NCI-H510A treated with DMSO at 0.1 percent for 48 hours (cell line): ENCODE results near the gene UBQLN4.

ENCODE experiments used
- DNase-seq: peaks from one replicate; lab custom pipeline; 2025; lab: John Stamatoyannopoulos, UW

The UBQLN4 gene

GRCh38 chr1:156014829-156015228 is 38.8 kb downstream of the UBQLN4 start:
- DNase-seq = no peak

GRCh38 chr1:156012051-156012817 is 41.4 kb downstream of the UBQLN4 start:
- no peak for DNase-seq

GRCh38 chr1:156009404-156009803 is 44.2 kb downstream of the UBQLN4 start:
- no peak for DNase-seq

- no peak for DNase-seq
These were observed 46.8 kb downstream of the UBQLN4 start for GRCh38 chr1:156006666-156007376.

GRCh38 chr1:156004843-156005584 is 48.6 kb downstream of the UBQLN4 start:
- no peak for DNase-seq

GRCh38 chr1:156003923-156004188 is 49.7 kb downstream of the UBQLN4 start:
- no peak for DNase-seq

- DNase-seq = no peak
These were observed 51.2 kb downstream of the UBQLN4 start for GRCh38 chr1:156002188-156002911.

- DNase-seq = no peak
These were observed 51.9 kb downstream of the UBQLN4 start for GRCh38 chr1:156001662-156002171.

- DNase-seq = no peak
These were observed 52.5 kb downstream of the UBQLN4 start for GRCh38 chr1:156001021-156001661.

- no peak for DNase-seq
These were observed 53.6 kb downstream of the UBQLN4 start for GRCh38 chr1:155999964-156000363.

- DNase-seq = no peak
These were observed 57.4 kb downstream of the UBQLN4 start for GRCh38 chr1:155996166-155996565.

GRCh38 chr1:155993595-155993994 is 60.0 kb downstream of the UBQLN4 start:
- DNase-seq = no peak

- DNase-seq = no peak
These were observed 63.4 kb downstream of the UBQLN4 start for GRCh38 chr1:155990005-155990739.

GRCh38 chr1:155989242-155990004 is 64.2 kb downstream of the UBQLN4 start:
- DNase-seq = peak; percentile 44
